VCaP (cell line): ENCODE results near the gene ITGAE.
"Not testable (repeated sequence)": the region's sequence is repeated elsewhere in the genome, so short reads cannot be mapped to it uniquely, and the experiment has no call there.

Source experiments
- H3K27ac ChIP-seq: fragments of 450-650 bp; 2 replicates; pipeline ENCODE4 v1.5.1; 2017
- TF ChIP-seq, protein P1 (sequence below): fragments of 450-650 bp; conservative IDR thresholded peaks from 2 replicates; pipeline ENCODE4 v1.5.1; 2017; ENCODE audit warnings: mild to moderate bottlenecking, moderate library complexity

The ITGAE gene

DNA sequence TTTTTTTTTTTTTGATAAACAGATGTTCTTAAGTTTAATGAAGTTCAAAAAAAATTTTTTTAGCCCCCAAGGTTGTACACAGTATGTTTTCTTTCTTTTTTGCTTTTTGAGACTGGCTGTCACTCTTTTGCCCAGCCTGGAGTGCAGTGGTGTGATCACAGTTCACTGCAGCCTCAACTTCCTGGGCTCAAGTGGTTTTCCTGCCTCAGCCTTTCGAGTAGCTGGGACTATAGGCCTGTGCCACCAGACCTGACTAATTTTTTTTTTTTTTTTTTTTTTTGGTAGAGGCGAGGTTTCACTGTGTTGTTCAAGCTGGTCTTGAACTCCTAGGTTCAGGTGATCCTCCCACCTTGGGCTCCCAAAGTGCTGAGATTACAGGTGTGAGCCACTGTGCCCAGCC, 12.8 kb downstream of the ITGAE start:
- no peak overlapping the region for H3K27ac ChIP-seq
- TF ChIP-seq, protein P1, sequence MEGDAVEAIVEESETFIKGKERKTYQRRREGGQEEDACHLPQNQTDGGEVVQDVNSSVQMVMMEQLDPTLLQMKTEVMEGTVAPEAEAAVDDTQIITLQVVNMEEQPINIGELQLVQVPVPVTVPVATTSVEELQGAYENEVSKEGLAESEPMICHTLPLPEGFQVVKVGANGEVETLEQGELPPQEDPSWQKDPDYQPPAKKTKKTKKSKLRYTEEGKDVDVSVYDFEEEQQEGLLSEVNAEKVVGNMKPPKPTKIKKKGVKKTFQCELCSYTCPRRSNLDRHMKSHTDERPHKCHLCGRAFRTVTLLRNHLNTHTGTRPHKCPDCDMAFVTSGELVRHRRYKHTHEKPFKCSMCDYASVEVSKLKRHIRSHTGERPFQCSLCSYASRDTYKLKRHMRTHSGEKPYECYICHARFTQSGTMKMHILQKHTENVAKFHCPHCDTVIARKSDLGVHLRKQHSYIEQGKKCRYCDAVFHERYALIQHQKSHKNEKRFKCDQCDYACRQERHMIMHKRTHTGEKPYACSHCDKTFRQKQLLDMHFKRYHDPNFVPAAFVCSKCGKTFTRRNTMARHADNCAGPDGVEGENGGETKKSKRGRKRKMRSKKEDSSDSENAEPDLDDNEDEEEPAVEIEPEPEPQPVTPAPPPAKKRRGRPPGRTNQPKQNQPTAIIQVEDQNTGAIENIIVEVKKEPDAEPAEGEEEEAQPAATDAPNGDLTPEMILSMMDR: no peak

DNA sequence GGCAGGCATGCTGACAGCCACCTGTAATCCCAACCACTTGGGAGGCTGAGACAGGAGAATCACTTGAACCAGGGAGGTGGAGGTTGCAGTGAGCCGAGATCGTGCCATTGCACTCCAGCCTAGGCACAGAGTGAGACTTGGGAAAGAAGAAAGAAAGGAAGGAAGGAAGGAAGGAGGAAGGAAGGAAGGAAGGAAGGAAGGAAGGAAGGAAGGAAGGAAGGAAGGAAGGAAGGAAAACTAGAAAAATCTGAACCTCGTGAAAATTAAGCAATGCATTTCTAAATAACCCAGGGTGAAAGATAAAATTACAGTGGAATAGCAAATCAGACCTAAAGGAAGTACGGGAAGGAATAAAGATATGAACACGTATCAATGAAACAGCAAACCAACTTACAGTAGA, 15.7 kb downstream of the ITGAE start:
- not testable (repeated sequence) for H3K27ac ChIP-seq

DNA sequence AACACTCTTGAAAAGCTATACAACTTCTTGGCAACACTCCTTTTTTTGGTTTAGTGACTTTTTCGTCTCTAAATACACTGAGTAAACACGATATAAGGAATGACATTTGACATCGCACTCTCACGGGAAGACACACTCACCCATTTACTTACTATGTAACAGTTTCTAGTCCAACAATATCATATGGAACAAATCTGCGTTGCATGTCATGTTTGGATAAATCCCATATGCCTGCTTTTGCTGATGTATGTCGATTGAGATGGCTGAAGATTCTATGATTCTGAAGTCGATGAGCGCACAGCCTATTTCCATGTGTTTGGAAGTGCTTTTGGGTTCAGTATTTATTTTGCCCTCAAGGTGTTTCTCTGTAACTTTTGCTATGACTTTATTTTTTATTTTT, 18.2 kb downstream of the ITGAE start:
- no peak overlapping the region for H3K27ac ChIP-seq
- TF ChIP-seq, protein P1: no peak

DNA sequence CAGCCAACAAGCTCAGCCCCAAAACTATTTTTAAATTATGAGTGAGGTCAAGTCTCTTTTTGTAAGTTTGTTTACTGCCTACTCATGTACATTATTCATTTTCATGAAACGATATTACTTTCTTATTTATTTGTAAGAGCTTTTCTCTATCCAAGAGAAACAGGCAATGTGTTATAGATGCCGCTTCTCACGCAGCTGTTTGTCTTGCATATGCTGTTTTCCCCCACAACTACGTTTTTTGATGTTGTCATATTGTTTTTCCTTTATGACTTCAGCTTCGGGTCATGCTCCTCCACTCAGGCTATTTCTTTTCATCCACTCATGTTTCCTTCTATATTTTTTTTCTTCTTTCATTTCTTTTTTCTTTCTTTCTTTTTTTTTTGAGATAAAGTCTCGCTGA, 20.0 kb downstream of the ITGAE start:
- H3K27ac ChIP-seq: no peak overlapping the region
- TF ChIP-seq, protein P1: no peak

DNA sequence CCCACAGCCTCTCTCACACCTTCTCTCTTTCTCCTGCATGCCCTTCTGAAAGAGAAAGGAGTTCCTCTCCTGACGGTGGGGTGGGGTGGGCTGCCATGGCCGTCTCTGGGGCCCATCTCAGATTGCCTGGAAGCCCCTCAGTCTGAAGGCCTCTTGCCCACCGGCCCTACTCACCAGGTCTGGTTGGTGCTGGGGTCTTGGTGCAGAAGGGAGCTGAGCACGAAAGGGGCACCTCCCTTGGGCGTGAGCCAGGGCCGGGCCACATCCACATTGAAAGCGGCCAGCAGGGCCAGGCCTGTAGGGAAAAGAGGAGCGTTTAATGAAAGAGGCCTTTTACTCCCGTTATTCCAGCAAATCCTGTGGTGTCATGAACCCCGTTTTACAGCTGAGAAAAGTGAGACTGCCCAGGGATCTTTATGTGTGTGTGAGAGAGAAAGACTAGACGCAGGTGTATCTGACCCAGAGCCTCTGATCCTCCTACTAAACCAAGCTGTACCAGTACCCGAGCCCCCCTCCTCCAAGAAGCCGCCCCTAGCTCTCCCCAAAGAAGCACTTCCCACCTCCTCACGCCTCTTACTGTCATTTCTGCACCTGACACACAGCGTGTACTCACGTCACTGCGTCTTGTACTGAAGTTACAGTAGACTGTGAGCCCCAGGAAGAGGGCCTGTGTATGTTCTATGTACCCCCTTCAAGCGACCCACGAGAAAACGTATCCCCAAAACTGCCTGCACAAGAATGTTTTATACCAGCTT, 23.4 kb downstream of the ITGAE start:
- TF ChIP-seq, protein P1: no peak
- no peak overlapping the region for H3K27ac ChIP-seq

DNA sequence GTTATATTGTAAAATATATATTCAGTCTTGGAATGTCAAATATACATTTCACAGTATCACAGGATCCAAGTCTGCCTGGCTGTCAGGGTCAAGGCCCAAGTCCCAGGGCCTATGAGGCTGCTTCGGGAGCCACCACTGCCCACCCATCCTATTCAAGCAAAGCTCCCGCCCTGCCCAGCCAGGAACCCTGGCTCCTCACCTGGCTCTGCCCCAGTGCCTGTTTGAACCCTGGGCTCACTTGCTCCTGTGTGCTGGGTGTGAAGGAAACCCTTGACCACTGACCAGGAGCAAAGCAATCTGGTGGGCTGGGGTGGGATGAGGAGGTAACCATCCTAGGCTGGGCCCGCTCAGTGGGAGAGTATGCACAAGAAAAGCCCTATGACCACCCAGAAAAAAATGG, 27.0 kb downstream of the ITGAE start:
- TF ChIP-seq, protein P1: no peak
- H3K27ac ChIP-seq: no peak overlapping the region

DNA sequence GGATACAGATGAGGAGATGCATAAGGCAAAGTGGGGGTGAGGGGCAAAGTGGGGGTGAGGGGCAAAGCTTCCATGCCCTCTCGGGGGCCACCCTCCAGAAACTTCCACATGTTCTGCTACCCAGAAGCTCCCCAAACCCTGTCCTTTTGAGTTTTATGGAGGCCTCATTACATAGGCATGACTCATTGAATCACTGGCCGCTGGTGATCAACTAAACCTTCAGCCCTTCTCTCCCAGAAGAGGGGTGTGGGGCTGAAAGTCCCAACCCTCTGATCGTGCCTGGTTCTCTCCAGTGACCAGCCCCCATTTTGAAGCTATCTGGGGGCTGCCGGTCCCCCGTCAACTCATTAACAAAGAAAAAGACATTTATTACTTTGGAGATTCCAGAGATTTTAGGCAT, 27.5 kb downstream of the ITGAE start:
- H3K27ac ChIP-seq: no peak overlapping the region
- TF ChIP-seq, protein P1: no peak

DNA sequence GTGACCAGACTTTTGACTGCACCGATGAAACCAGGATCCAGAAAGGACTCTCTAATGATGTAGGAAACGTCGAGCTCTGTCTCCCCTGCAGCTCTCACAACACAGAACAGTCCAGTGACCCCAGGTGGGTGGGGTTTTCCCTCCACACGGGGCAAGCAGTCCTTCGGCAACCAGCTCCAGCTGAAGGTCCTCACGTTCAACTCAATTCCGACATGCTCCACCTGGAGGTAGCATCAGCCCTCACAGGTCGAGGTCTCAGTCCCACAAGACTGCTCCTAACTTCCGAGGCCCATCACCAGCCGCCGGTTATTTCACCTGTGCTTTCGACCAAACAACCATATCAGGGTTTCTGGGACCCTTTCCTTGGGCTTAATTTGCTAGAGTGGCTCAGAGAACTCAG, 28.2 kb downstream of the ITGAE start:
- TF ChIP-seq, protein P1: no peak
- no peak overlapping the region for H3K27ac ChIP-seq
